NCI-H524 (cell line): ENCODE data around the gene MMP15.
"Not testable (repeated sequence)": the region's sequence is repeated elsewhere in the genome, so short reads cannot be mapped to it uniquely, and the experiment has no call there.

ENCODE experiments used
- DNase-seq, 2 experiments: peaks; one replicate each; lab custom pipeline; 2025; lab: John Stamatoyannopoulos, UW

MMP15 gene

GRCh38 chr16:58049232-58050185 lies 24.0 kb downstream of the MMP15 start:
- no peak for DNase-seq

- DNase-seq: no peak
Observed at GRCh38 chr16:58051296-58051695, 25.7 kb downstream of the MMP15 start.

GRCh38 chr16:58051821-58052603 lies 26.5 kb downstream of the MMP15 start:
- DNase-seq: no peak

GRCh38 chr16:58053682-58054005 lies 28.1 kb downstream of the MMP15 start:
- DNase-seq: no peak

GRCh38 chr16:58054289-58054688 lies 28.7 kb downstream of the MMP15 start:
- no peak for DNase-seq

GRCh38 chr16:58056580-58056979 lies 31.0 kb downstream of the MMP15 start:
- peak; percentile 16 to 40 for DNase-seq

GRCh38 chr16:58057121-58057520 lies 31.6 kb downstream of the MMP15 start:
- DNase-seq: no peak

- no peak for DNase-seq
Observed at GRCh38 chr16:58057784-58058183, 32.2 kb downstream of the MMP15 start.

- no peak for DNase-seq
Observed at GRCh38 chr16:58062821-58063220, 37.3 kb downstream of the MMP15 start.

GRCh38 chr16:58063377-58064076 lies 38.0 kb downstream of the MMP15 start:
- no peak for DNase-seq

GRCh38 chr16:58070585-58070984 lies 45.0 kb downstream of the MMP15 start:
- no peak for DNase-seq

GRCh38 chr16:58072134-58072533 lies 46.6 kb downstream of the MMP15 start:
- DNase-seq: not testable (repeated sequence)

- not testable (repeated sequence) for DNase-seq
Observed at GRCh38 chr16:58073086-58073485, 47.5 kb downstream of the MMP15 start.

GRCh38 chr16:58074657-58075056 lies 49.1 kb downstream of the MMP15 start:
- DNase-seq: no peak

- DNase-seq: no peak
Observed at GRCh38 chr16:58076514-58076913, 51.0 kb downstream of the MMP15 start.

GRCh38 chr16:58077796-58078195 lies 52.2 kb downstream of the MMP15 start:
- DNase-seq: no peak

GRCh38 chr16:58080657-58081056 lies 55.1 kb downstream of the MMP15 start:
- DNase-seq: not testable (repeated sequence)

- DNase-seq: no peak
Observed at GRCh38 chr16:58082381-58082780, 56.8 kb downstream of the MMP15 start.

GRCh38 chr16:58084635-58085034 lies 59.1 kb downstream of the MMP15 start:
- DNase-seq: no peak

GRCh38 chr16:58085171-58085570 lies 59.6 kb downstream of the MMP15 start:
- DNase-seq: no peak

- no peak for DNase-seq
Observed at GRCh38 chr16:58085584-58086251, 60.2 kb downstream of the MMP15 start.
